Activated CD8-positive, alpha-beta memory T cell treated with anti-CD3 and anti-CD28 coated beads for 4 hours (primary cell): Measurements from ENCODE around the gene HMGCR.

Experiments
- DNase-seq, 2 donors: peaks; one replicate each; pipeline ENCODE4 v3.0.0-alpha.2; 2020; ENCODE audit warnings: low read depth in 2 of 2

Gene HMGCR

GRCh38 chr5:75381456-75381855 lies 44.4 kb downstream of the HMGCR start:
- DNase-seq = no peak

DNA sequence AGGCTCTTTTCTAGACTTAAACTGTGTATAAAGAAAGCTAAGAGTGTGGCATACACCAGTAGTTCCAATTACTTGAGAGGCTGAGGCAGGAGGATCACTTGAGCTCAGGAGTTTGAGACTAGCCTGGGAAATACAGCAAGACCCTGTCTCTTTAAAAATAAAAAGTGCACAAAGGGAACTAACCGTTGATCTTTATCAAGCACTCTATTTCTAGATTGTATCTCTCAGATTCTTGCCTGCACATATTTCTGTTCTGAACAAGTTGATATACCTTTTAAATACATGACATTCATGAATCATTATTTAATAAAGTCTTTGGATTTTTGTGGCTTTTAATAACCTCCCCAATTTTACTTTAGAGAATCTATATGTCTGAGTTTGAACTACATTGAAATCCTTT lies 47.2 kb downstream of the HMGCR start:
- DNase-seq = no peak

- no peak for DNase-seq
Observed at GRCh38 chr5:75387806-75388205, 50.8 kb downstream of the HMGCR start.

GRCh38 chr5:75389430-75389829 lies 52.4 kb downstream of the HMGCR start:
- DNase-seq = no peak

- DNase-seq = no peak
Observed at GRCh38 chr5:75395277-75395676, 58.3 kb downstream of the HMGCR start.

GRCh38 chr5:75405296-75405695 lies 68.3 kb downstream of the HMGCR start:
- no peak for DNase-seq
